ENCODE results near the gene ITCH.

ITCH gene

DNA sequence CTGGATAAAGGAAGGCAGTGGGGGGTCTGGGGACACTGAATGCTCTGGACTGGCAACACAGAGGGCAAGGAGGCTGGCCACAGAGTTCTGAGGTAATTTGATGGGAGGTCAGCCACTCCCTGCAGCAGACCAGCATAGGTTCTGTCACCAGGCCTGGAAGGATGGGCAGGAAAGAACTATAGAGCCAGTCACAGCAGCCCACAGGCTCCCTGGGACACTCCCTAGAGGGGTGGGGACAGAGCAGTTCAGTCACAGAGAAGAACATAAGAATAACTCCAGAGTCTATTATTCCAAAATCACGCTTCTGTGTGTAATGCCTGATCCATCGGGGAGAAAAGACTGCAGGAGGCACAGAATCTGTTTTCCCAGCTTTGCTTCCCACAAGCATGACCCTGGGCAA is 172.8 kb downstream of the ITCH start:
- no peak for DNase-seq

DNA sequence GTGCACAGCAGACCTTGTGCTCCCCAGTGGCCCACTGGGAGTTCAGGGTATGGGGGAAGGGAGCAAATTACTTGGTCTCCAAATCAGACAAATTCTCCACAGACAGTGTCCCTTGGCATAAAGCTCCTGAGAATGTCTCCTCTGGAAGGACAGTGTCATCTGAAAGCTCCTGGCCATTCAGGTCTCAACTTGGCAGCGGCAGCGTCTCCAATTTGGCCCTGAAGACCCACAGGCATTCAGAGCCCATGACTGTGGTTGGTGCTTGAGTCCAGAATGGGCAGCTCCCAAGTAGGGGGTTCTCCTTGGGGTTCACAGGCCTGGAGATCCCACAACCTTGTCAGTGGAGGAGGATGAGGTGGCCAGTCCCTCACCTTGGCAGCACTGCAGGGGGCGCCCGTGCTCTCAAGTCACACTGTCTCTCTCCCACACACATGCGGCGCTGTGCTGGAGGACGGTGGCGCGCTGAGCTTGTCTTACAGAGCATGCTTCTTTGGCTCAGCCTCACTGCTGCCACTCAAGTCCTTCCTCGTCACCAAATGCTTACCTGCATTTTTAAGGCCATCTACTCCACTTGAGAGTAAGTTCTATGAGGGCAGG is 173.8 kb downstream of the ITCH start:
- DNase-seq = no peak

DNA sequence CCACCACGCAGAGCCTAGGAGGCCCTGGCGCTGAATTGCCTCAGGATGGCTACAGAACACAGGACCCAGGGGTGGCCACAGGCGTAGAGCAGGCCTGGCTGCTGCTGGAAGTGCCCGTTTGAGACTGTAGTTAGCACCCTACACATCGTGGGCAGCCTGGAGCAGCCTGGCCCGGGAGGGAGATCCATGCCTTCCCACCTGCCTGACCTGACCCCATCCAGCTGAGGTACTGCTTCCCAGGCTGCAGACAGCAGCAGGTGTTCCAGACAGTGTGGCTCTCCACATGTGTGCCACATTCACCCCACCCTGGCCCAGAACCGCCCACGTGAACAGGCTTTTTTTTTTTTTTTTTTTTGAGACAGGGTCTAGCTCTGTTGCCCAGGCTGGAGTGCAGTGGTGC is 174.6 kb downstream of the ITCH start:
- no peak for DNase-seq

DNA sequence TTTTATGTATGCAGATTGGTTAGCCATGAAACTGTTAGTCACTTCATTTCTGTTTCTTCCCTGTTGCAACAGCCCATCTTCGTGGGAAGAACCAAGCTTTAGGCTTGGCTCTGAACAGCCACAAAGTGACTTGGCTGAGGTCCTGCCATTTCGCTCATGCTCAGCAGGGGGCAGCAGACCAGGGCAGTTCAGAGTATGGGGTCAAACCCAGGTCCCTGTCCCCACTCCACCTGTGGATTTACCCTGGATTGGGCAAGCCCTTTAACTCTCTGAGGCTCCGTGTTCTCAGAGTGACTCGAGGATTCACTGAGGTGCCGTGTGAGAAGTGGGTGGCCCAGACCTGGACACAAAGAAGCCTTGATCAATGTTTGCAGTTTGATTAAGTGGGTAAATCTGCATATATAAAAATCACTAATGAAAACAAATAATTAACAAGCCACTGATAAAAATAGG is 175.6 kb downstream of the ITCH start:
- DNase-seq = peak; percentile 59

DNA sequence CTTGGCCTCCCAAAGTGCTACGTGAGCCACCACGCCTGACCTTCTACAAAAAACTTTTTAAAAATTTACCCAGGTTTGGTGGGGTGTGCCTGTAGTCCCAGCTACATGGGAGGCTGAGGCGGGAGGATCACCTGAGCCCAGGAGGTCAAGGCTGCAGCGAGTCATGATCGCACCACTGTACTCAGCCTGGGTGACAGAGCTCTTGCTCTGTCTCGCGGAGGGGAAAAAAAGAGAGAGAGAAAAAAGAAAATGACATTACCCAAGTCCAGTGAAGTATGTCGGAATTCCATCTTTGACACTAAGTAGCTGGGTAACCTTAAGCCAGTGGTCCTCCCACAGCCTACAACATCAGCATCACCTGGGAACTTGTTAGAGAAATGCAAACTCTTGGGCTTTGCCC is 176.7 kb downstream of the ITCH start:
- no peak for DNase-seq

DNA sequence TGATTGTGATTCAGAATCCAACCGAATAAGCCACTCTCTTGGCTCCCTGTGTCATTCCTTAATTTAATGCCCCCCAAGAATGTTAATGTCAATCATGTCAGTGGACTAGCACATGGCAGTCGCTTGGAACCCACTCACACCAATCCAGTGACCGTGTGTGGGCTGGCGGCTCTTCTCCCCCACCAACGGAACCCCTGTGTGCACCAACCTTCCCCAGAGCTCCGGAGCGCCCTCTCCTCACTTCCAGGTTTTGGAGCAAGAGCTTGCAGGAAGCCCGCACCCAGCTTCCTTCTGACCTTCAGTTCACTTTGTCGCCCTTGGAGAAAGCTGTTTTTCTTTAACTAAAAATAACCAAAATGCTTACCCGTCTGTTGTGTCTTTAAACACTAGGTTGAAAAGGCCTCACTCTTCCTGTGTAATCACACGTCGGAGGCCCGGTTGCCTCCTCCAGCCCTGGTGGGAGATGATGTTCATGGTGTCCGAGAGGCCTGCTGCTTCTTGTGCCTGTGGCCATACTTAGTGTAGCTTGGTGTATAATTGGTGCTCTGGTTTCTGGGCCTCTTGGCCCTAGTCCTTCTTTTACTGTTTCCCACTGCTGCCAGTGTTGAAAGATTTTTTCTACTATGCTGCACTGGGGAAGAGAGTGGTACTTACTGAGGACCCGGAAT is 177.7 kb downstream of the ITCH start:
- DNase-seq = no peak

DNA sequence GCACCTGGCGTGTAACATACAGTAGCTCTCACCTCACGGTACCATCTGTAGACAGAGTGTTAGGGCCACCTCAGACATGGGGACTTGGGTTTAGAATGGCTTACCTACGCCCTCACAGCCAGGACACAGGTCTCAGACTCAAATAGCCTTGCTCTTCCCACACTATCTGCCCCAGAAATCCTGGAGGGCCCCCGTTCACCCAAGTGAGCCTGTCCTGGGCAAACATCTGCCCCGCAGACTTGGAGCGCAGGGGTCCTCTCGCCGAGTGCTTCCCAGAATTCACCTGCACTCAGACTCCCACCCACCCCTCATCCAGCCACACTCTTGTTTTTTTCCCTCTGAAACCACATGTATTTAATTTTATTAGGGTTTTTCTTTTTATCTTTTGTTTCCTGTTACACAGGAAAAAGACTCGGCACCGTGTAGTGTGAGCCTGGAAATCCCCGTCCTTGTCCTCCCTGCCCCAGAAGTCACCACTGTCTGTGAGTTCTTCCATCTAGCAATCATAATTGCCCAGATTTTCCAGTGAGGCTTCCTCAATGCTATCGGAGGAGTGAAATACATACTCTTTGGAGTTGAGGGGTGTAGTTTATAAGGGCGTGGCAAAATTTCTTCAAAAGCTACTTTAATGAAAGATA is 178.3 kb downstream of the ITCH start:
- no peak for DNase-seq

DNA sequence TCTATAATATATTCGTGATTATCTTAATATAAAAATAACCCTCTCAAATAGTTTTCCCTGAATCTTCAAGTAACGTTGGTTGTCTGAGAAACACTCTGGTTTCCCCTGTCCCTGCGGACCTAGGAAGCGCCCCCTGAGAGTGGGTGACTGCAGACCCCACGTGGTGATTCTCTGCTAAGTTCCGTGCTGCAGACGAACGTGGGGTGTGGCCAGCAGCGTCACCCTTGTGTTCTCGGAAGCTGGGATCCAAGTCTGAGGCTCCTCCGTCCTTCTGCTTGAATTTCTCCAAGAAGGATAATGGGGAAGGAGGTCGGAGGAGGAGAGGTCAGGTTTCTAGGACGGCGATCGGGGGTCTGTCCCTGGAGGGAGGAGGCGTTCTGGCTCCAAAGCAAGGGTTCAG is 178.8 kb downstream of the ITCH start:
- no peak for DNase-seq

DNA sequence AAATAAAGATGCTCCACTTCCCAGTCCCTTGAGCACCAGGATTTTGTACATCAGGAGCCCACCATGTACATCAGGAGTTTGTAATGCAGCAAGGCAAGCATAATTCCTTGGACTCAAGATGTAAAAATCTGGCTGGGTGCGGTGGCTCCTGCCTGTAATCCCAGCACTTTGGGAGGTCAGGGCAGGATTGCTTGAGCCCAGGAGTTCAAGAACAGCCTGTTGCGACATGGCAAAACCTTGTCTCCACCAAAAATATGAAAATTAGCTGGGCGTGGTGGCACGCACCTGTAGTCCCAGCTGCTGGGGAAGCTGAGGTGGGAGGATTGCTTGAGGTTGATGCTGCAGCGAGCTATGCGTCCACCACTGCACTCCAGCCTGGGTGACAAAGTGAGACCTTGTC is 179.4 kb downstream of the ITCH start:
- DNase-seq = no peak

DNA sequence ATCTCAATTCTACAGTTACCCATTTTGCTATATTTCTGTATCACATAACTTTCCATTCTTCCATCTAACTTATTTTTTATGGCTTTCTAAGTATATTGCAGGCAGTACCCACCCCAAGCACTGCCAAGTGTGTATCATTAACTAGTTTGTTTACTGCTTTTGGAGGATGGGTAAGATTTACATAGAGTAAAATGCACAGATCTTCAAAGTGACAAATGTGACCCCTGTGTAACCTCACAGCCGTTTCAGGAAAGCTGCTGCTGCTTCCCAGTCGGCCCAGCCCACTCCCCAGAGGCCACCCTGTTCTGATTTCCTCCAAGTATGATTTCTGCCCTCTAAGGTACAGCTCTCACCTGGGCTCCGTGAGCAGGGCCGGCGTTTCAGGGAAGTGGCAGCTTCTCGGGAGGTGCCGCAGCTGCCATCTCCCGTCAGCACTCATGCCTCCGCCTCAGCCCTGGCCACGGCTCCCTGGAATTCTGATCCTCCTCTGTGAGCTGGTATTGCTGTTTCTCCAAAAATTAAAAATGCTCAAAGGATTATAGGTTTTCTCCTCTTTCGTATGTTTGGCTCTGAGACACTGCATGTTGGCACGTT is 180.5 kb downstream of the ITCH start:
- no peak for DNase-seq

DNA sequence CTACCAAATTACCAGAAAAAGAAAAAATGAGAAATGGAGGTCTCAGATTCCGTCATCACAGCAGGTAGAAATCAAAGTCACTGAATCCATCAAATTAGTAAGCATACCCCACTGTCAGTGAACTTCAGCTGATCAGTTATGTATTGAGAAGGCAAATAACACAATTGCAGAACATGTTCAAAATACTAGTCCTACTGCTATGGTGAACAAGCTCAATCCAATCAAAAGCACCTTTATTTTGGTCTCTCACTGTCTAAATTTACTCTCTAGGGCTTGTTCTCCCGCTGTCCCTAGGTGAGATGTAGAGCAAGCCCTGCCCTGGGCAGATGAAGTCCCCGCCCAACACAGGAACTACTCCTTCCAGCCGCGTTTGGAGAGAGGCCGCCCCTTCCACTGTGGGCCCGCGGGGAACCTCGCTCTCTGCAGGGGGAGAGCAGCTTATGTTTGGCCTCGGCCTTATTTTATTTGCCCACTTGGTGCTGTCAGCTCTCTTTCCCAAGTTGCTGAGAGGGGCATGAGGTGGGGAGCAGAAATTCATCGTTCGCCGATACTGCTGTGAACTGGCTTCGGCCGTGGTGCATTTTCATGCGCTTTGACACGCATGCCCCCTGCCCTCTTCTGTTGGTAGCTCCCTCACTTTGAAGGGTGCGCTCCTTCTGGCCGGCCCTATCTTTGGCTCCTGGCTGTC is 181.2 kb downstream of the ITCH start:
- DNase-seq = no peak

DNA sequence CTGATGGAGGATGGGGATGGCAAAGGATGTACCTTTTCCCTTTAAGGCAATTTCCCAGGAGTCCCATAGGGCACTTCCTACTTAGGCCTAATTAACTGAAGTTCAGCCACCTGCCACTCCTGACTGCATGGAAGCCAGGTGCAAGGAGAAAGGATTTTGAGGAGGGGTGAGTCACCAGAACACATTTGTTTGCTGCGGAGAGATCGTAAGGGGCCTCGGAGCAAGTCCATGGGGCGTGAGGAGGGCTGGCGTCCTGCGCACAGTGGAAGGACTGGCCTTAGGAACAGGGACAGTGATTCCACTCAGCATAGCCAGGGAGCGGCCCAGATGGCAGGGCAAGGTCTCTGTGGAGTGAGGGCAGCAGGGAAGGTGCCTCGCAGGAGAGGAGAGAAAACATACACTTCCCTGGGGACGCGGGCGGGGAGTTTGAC is 183.7 kb downstream of the ITCH start:
- DNase-seq = no peak

DNA sequence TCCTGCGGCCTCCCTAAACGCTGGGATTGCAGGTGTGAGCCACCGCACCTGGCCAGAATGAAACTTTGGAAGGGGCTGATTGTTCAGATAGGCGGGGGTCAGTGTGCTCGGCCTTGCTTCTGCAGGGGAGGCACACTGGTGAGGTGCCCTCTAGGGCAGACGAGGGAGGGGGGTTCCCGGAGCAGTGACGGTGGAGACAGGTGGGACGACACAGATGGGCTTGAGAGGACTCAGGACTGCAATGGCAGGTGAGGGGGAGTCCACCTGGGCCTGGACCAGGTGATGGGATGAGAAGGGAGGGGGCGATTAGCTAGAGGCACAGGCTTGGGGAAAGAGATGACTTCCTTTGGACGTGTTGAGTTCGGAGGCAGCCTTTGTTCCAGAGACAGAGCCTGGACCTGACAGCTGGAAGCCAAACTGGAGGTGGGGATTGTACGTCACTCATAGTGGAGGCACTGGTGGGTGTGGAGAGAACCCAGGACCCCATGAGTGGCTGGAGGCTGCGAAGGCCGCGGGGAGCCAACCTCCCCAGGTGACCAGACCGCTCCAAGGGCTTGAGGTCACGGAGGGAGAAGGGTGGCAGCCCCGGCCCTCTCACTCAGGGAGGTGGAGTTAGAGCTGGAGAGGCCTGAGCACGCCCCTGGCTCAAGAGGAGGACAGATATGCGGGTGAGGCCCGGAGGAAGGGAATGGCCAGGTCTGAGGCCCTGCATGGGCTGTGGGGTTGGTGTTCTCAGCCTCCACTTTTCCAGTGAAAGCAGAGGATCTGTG is 185.0 kb downstream of the ITCH start:
- DNase-seq = no peak

DNA sequence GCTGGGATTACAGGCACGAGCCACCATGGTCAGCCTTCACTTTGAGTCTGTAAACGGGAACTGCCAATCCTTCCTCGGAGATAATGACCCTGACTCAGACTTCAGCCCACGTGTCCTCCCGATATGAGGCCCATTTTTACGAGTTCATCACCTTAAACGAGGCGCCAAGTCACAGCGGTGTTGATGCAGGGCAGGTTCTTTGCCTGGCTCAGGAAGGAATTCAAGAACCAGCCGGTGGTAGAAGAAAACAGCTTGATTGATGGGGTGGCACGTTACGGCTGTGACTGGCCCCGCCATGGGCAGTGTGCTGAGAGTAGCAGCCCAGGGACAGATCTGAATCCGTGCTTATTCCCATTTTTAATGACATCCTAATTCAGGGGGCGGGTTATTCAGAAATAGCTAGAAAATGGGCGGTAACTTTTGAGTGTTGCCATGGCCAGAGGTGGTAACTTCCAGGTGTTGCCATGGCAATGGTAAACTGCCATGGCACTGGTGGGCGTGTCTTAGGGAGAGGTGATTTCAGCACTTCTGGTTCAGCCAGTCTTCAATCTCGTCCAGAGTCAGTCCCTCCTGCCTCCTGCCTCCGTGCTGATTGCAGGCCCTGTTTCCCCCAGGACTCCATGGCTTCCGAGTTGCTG is 186.3 kb downstream of the ITCH start:
- DNase-seq = no peak

DNA sequence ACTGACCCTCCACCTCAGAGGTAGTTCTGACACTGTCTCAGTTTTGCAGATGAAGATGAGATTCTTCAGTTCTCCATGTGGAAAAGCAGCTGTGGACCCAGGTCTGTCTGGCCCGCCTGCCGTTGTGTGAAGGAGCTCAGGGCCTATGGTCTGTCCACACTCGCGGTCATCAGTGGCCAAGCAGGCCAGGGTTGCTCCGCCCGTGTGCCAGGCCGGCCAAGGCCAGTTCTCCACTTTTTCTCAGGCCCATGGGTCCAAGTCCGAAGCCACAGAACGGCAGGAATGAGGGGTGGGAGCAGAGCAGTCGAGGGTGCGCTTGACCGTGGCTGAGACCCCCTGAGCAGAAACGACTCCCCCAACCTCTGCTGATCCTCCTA is 186.8 kb downstream of the ITCH start:
- DNase-seq = no peak

DNA sequence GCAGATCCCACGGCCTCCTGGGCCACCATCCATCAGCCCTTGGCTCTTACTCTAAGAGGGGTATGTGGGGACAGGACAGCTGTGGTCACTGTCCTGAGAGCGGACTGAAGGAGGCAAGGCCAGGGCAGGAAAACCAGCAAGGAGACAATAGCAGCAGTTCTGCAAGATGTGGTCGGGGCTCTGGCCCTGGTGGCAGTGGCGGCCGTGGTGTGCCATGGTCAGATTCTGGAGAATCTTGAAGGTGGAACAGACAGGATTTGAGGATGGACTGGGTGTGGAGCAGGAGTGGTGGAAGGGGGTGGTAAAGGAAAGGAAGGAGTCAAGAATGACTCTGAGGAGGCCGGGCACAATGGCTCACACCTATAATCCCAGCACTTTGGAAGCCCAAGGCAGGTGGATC is 189.5 kb downstream of the ITCH start:
- DNase-seq = no peak

DNA sequence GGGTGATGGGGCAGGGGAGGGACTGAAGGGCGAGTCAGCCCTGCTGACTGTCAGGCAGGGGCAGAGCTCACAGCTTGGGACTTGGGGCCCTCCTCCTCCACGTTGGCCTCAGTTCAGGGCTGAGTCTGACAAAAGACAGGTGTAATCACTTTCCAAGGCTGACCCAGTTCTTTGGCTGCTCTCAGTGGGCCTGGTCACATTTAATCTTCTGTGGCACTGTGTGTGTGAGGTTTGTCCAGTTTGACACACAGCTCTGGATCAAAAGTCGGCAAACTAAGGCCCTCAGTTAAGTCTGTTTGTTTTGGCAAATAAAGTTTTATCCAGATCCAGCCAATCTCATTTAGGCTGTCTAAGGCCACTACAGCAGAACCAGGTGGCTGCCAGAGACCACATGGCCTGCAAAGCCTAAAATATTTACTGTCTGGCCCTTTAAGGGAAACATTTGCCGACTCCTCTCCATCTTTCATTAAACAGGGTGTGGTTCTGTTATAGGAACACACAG is 190.3 kb downstream of the ITCH start:
- no peak for DNase-seq

DNA sequence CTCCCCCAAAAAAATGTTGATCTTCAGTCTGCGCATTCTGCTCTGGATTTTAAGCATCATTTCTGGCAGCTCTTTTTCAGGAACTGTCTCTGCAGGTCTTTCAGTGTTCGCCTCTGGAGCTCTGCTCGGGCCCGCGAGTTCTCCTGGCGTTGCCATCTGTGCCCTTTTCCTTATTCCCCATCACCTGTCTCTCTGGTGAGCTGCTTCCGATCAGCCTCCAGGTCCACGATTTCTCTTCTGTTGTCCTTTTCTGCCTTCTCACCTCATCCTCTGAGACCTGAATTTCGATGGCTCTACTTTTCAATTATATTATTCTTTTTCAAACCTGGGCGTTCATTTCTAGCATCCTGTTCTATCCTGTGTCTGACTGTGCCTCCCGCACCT is 194.9 kb downstream of the ITCH start:
- DNase-seq = no peak

DNA sequence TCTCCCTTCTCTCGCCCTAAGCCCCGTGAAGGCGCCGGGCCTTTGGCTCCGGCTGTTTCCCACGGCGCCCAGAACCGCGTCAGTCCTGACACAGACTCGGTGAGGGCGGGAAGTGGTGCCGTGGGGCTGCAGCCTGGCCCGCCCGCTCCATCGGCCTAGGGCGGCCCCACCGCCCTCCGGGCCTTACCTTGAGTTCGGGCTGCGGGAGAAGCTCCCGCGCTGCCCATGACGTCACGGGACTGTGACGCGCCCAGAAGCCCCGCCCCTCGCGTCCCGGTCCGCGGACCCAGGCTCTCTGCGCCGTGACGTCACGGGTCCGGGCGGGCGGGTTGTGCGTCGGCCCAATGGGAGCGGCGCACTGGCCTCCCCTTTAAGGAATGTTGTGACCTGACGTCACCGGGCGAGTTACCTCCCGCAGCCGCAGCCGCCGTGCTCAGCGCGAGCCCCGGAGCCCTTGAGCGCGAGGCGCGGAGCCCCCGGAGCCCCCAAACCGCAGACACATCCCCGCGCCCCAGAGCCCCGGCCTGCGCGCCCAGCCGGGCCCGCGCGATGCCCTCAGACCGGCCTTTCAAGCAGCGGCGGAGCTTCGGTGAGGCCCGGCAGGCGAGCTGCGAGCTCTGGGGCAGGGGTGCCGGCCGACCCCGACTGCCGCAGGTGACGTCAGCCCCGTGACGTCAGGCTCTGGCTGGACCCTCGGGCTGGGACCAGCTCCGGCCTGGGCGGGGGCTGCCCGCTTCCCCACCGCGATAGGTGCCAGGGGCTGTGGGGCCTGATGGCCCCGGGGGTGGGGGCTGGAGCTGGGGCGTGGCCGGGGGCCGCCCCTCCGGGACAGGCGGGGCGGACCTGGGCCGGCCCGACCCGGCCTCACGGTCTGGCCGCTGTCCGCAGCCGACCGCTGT is 195.5 kb downstream of the ITCH start, which contains the start of gene MAP1LC3A:
MAP1LC3A (plus strand) TSS at position 399 of the 899 bp plus-strand sequence; CDS start at position 550, 151 bp downstream.
- peak; percentile 92 for DNase-seq

DNA sequence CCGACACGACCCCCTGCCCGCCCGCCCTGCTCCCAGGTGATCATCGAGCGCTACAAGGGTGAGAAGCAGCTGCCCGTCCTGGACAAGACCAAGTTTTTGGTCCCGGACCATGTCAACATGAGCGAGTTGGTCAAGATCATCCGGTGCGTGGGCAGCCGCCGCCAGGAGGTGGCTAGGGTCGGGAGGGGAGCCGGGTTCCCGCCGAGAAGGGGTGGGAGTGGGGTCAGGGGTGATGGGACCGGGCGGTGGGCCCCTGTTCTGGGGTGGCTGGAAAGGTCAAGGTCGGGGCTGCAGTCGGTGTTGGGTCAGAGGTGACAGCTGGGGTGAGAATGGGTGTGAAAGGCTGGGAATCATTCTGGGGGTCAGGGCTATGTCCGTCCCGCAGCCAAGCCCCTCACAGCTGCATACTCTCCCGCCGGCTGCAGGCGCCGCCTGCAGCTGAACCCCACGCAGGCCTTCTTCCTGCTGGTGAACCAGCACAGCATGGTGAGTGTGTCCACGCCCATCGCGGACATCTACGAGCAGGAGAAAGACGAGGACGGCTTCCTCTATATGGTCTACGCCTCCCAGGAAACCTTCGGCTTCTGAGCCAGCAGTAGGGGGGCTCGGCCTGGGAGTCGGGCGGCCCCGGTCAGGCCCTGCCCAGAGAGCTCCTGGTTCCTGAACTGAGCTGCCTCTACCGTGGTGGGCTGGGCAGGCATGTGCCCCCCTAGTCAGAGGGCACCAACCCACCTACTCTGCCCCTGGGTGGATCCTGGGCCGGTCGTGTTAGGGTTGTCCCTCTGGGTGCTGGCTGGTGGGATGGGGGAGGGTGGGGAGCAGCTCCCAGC is 196.5 kb downstream of the ITCH start:
- no peak for DNase-seq

Measured in midbrain (tissue), 1 donor.